ENCODE results near the gene SORCS1.
"Not testable (repeated sequence)": the region's sequence is repeated elsewhere in the genome, so short reads cannot be mapped to it uniquely, and the experiment has no call there.

Gene SORCS1

DNA sequence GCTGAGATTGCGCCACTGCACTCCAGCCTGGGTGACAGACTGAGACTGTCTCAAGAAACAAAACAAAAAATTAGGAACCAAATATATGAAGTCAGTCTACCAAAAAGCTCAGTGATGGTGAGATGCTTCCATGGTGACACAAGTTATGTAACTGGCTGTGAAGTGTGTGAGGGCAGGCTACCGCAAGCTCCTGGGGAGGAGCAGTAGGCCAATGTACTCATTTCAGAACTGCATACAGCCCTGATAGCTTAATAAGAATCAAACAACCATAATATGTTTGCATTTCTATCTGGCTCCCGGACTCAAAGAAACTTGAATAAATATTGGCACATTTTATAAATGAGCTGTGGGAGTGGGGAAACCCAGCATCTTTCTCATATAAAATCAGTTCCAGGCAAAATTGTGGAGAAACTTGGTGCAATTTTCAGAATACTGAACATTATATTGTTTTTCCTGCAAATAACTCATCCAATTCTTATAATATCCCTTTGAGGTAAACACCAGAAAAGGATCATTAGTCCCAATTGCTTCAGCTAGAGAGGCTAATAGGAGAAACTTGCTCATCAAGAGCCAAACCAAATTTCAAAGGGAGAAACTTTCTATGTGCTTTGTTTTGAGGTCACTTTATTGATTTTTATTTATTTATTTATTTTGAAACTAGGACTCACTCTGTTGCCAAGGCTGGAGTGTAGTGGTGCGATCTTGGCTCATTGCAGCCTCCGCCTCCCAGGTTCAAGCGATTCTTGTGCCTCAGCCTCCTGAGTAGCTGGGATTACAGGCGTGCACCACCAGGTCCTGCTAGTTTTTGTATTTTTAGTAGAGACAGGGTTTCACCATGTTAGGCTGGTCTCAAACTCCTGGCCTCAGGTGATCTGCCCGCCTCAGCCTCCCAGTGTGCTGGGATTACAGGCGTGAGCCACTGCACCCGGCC is 127.0 kb downstream of the SORCS1 start:
- DNase-seq, result no peak

DNA sequence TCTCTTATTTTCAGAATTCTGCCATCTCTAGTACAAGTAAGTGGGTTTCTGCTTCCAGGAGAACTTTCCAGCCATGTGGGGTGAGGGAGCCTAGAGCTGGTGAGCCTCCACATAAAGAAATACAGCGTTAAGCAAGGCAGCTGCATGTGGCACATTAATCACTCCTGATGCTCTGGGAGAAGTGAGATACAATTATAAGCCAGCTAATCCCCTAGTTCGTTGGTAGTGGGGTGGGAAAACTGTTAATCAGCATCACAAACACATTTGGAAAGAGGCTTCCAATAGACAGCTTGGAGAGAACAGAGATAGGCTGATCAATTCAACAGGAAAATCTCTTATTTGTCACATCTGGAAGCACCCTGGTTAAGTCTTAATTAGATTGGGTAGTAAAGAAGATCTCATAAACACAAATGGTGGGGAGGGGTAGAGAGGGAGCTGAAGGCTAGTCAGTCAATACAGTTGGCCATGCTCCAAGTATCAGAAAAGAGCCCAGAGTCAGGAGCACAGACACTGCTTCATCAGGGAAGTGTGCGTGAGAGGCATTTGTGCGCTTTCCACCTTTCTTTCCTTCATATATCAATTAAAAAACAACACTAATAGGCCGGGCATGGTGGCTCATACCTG is 130.6 kb downstream of the SORCS1 start:
- DNase-seq, result no peak

DNA sequence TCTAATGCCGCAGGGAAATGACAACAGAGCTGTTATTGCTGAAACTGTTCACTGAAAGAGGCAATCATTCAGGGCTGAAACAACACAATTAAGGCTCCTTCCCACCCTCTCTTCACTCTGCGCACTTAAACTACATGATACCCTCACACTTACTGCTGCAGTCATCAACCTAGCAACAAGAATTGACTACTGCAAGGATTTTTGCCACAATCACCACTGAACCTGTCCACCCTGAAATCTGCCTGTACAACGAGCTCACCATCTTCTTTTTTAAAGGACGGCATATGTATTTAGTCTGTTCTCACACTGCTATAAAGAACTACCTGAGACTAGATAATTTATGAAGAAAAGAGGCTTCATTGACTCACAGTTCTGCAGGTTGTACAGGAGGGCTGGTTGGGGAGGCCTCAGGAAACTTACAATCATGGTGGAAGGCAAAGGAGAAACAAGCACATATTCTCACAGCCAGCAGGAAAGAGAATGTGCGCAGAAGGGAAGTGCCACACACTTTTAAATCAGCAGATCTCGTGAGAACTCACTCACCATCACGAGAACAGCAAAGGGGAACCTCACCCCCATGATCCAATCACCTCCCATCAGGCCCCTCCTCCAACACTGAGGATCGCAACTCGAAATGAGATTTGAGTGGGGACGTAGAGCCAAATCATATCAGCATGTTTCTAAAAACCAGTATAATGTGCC is 131.7 kb downstream of the SORCS1 start:
- no peak for DNase-seq

DNA sequence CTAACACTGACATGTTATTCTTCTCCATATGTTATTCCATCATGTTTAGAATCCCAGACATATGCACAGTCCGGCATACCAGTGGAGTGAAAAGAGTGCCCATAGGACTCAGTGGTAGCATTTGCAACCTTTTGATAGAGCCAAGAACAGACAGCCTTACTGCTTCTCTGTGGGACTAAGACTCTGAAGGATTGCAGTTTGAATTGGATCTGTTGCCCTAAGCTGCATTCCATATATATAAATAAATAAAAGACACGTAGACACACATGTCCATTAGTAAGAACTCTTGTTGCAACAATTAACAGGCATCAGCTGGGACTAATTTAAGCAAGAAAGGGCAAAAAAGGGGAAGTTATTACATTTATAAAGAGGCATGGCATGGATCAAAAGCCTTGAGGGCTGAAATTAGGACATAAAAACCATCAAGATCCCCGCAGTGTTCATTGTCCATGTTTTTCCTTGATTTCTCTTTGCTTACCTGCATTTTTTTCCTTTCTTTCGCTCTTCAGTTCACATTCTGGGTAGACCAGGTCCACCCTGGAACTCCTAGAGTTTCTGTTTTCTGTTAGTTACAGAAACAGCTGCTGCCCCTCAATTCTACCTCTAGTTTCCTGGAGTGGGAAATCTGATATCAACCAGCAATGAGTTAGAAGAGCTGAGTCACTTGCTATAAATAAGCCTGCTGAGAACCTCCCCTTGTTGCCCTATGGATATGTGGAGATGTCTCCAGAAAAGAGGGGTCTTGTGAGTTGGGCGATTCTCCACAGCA is 132.4 kb downstream of the SORCS1 start:
- DNase-seq, result no peak

DNA sequence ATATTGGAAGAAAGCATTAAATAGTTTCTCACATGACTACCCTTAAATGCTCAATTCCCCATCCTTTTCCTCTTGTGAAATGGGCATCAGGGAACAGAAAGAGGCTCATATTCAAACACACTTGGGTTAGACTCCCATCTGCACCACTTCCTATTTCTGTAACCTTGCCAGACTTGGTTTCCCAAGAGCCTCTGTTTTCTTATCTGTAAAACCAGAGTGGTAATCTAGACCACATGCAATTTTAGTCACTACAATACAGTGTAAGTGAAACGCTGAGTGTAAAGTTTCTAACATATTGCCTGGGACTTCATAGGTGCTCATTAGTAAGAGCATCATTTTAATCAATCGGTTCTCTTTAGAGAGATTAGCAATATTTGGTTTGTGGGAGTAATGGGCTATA is 136.3 kb downstream of the SORCS1 start:
- DNase-seq, result no peak

DNA sequence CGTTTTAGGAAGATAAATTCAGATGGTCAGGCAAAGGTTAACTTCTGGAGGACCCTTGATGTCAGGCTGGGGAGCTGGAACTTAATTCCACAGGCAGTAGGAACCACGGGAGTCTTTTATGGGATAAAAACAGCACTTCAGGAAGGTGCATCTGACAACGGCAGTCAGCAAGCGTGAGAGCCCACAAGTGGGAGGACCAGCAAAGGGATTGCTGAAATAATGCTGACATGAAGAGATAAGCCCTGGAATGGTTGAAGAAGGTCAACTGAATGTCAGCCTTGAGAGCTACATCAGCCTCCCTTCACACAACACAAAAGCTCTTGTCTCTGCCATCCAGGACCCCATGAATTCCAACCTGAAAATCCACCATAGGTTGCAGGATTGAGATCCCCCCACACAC is 138.8 kb downstream of the SORCS1 start:
- no peak for DNase-seq

DNA sequence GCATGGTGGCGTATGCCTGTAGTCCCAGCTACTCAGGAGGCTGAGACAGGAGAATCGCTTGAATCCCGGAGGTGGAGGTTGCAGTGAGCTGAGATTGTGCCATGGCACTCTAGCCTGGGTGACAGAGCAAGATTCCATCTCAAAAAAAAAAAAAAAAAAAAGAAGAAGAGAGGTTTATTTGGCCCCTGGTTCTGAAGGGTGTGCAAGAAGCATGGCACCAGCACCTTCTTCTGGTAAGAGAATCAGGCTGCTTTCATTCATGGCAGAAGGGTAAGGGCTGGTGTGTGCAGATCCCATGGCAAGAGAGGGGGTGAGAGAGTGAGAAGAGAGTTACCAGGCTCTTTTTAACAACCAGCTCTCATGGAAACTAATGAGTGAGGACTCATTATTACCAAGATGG is 140.5 kb downstream of the SORCS1 start:
- DNase-seq, result not testable (repeated sequence)

DNA sequence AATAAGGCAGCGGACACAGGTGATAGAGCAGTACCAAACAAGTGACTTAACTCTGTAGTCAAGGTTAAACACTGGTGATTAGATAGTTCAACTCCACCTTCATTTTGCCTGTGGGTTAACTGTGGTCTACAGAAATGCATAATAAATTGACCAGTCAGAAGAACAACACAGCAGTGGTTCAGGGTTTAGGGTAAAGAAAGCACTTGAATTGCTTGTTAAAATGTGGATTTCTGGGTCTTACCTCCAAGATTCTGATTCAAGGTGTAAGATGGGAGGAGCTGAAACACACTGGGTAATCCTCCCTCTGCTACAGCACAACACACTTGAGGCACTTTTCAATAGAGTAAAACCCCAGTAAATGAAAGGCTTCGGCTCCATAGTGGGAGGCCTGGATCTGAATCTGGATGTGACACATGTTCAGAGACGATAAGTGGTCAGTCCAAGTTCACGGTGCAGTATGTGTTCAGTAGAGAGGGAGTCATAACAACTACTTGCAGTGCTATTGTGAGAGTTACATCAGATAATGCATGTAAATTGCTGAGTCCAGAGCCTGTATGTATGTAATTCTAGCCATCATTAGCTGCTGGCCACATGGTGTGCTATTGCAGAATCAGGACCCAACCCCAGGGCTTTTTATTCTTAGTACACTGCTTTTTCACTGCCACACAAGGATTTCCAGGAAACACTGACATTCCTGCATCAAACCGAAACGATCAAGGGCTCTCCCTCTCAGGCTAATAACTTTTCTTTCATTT is 141.7 kb downstream of the SORCS1 start:
- DNase-seq, result no peak

DNA sequence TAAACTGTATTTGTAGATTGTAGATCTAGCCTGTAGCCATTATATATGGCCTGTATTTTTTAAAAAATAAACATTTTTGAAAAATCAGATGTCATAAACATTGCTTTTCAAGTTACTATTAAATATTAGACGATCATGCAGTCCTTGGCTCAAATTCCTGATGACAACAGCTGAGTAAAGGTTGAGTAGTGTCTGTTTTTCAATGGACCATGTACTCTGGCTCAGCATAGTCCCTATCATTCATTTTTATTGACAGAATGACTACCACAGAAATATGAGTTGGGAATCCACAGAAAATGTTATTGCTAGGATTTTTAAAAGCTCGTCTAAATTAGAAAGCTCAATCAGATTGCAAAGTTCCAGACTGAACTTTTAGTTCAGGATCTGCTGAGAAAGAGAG is 145.4 kb downstream of the SORCS1 start:
- DNase-seq, result no peak

DNA sequence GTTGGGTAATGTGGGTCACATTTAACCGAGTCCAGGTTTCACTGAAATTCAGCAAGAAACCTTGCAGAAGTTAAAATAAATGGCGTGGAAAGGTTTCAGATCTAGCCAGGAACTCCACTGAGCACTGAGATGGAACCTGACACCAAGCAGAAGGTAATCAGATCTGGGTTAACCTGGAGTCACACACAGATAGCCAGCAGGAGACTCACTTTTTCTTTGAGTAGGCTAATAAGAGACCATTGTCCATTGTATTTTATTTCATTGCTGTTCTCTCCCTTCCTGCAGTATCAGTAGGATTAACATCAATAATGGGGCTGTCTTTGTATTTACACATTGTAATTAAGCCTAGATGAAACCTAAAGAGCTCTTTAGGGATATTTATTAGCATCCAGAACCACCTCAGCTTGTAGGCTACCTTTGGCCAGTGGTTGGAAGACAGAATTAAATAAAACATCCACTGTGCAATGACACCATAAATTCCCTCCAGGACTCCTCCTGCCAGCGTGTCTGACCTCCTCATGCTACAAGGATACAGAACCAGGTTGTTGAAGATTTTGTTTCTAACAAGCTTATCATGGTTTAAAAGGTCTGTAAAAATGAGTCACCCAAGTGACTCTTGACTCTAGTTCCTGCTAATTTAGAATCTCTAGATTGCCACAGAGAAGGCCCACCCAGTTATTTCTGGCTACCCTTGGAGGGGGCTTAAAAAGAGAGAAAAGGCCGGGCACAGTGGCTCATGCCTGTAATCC is 151.1 kb downstream of the SORCS1 start:
- no peak for DNase-seq

DNA sequence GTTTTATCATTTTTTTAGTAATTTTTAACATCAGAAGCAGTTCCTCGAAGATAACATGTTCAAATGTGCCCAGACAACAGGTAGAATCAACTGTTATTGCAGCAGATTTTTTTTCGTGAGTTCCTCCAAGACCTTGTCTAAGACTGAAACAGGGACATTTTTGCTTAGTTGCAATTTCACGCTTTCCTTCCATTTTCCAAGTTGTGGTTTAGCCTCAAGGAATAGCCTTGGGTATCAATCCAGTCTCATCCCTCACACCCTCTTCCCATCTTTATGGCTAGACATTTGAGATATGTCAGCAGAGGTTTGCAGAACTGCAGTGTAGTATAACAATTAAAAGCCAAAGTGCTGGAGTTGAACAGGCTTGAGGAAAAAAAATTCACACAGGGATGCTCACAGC is 152.5 kb downstream of the SORCS1 start:
- DNase-seq, result no peak

DNA sequence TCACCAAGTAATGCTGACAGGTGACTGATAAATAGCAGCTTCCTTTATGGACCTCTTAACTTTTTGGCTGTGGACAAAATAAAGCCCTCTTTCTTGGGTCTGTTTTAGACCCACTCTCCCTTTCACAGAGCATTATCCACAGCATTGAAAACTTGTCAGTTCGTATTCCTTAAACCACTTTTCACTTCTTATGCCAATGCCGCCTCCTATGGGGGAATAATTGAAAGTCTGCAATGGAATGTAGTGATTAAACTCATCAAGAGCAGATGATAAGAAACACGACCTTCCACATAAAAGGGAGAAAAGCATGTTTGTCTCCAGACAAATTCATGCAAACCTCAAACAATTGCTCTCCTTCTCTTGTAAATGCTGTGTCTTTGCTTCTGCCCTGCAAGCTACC is 153.4 kb downstream of the SORCS1 start:
- DNase-seq, result no peak

DNA sequence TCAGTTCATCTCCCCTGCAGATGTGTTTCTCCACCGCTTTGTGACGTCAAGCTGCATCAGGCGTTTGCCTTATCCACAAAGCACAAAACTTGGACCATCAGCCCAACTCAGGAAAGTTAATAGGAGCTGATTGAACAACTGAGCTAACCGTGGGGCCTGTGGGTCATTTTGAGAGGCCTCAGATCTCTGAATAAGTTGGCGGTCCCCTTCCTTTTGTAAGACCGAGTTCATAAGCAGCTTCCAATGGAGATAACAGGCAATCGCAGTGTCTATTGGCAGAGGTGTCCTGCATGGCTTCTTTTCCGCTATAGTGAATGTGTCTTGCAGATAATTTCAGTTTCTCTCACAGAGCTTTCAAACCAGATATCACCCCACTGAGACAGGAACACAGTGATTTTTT is 154.0 kb downstream of the SORCS1 start:
- no peak for DNase-seq

DNA sequence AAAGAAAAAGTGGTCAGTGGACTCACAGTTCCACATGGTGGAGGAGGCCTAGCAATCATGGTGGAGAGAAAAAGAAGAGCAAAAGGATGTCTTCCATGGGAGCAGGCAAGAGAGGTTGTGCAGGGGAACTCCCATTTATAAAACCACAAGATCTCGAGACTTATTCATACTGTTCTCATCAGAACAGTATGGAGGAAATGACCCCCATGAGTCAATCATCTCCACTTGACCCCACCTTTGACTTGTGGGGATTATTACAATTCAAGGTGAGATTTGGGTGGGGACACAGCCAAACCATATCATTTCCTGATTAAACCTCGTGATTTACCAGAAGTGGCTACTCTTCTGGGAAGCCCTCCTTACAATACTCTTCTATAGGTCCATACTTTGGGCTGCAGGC is 160.1 kb downstream of the SORCS1 start:
- no peak for DNase-seq

DNA sequence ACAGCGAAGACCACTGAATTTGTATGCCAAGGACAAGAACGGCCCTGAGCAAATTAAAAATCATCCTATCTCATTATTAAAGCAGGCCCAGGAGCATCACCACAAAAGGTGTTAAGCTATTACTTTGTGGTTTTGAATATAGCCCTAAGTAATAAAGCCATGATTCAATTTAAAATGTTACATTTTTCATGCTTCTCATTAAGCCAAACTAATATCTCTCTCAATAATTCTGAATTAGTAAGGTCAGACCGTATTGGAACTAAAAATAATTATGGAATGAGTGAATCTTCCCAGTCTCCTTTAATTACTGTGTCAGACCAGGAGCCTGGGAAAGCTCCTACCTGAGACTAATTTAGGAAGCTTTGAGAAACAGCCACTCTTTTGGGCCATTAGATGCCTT is 162.4 kb downstream of the SORCS1 start:
- DNase-seq, result no peak

DNA sequence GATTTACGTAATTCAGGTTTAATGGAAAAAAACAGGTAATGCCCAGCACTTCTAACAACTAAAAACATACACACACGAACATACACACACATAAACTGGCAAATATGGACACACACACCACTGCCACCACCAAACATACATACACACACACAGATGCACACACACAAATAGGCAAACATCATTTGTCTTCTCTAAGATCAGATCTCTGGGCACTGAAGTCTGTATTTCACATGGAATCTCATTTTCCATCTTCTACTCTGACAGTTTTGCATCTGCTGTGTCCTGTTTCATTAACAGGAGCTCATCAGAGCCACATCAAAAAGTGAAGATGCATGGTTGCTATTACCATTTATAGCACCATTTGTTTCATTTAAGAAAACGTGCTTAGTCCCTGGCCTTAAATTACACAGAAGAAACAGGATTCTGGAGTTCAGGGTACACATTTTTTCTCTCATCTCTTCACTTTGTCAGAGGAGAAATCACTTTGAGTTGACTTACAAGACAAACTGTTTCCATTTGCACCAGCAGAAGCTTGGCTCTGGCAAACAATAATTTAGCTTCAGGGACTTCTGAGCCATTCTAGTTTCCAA is 165.3 kb downstream of the SORCS1 start:
- no peak for DNase-seq

DNA sequence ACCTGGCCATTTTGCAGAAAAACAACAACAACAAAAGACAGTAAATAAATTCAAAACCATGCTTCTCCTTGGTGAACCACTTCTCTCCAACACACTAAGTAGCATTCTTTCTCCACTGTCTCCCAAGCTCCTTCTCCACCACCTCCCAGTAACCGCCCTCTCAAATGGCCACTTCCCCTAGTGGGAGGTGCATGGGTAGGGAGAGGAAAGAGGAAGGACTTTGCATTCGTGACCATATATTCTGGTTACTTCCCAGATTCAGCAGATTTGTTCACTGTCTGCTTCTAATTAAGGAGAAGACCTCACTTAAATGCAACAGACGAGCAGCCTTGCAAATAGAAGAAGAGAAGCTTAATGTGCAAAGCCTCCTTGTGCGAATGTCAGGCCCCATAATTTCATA is 166.8 kb downstream of the SORCS1 start:
- no peak for DNase-seq

DNA sequence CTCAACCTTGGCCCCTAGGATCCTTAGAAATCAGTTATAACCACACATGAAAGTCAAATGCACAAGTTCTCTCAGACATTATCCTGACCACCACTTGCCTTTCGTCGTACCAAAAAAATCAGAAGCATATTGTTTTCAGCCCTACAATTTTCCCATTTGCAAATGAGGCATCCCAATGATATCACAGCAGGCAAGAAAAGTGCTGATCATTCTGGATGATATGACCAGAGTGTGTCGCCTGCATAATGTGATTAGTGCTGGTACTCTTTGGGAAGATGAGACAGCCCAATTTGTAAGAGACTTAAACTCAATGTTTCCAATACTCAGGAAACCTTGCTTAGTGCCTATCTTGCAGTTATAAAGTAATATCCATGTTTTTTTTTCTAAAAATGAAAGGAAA is 168.0 kb downstream of the SORCS1 start:
- no peak for DNase-seq

DNA sequence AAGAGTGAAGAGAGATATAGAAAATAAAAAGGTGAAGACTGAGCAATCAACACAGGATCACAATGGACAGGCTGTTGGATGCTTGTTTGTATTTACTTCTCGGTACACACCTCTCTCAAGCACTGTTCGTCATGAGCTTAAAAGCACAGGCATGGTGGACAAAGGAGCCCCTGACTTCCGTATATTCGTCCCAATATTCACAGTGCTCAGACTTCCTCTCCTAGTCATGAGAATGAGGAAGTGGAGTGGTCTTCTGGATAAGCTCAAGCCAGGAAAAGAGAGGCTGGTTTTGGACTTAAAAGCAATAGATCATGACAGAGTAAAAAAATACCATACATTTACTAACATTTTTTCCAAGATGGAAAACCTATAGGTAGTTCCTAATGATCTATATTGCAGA is 172.5 kb downstream of the SORCS1 start:
- DNase-seq, result no peak

DNA sequence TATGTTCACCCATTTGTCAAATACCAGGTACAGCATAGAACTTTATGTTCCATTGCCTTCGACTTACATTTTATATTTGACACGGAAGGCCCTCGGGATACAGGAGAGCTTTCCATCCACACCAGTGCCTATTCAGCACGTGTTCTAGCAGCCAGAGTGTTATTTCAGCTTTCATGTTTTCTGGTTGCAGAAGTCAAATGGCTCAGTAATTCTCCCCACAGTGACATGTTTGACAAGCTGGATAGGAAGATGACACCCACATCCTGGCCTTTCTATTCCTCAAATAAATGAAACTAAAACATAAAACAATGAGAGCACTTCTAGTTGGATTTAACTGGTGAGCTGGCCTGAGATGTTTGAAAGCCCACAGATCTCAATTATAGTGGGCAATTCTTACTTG is 173.4 kb downstream of the SORCS1 start:
- no peak for DNase-seq

DNA sequence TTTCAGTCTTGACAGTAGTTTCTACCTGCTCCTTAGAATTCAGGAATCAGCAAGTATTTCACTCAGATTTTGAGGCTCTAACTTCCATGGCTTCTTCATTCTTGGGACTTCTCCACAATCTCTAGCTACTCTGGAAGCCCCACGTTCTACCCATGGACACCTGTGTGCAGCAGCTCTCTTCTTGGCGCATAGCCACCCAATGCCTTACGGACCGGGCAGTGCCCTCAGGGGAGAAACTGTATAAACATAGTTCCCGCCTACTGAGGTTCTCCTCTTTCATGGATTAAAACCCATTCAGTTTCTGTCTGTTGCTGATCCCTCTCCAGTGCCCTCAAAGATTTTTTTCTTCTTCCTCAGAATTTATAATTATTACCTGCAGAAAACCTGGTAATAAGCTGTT is 177.1 kb downstream of the SORCS1 start:
- DNase-seq, result no peak
